Anterior cingulate cortex (tissue), 58 donors: ENCODE measurements around the gene UGT1A9.
"Not testable (repeated sequence)": the region's sequence is repeated elsewhere in the genome, so short reads cannot be mapped to it uniquely, and the experiment has no call there.

ENCODE experiments used
- DNase-seq, 58 donors: peaks; one replicate each; lab custom pipeline; 2025; lab: John Stamatoyannopoulos, UW

Gene UGT1A9

DNA sequence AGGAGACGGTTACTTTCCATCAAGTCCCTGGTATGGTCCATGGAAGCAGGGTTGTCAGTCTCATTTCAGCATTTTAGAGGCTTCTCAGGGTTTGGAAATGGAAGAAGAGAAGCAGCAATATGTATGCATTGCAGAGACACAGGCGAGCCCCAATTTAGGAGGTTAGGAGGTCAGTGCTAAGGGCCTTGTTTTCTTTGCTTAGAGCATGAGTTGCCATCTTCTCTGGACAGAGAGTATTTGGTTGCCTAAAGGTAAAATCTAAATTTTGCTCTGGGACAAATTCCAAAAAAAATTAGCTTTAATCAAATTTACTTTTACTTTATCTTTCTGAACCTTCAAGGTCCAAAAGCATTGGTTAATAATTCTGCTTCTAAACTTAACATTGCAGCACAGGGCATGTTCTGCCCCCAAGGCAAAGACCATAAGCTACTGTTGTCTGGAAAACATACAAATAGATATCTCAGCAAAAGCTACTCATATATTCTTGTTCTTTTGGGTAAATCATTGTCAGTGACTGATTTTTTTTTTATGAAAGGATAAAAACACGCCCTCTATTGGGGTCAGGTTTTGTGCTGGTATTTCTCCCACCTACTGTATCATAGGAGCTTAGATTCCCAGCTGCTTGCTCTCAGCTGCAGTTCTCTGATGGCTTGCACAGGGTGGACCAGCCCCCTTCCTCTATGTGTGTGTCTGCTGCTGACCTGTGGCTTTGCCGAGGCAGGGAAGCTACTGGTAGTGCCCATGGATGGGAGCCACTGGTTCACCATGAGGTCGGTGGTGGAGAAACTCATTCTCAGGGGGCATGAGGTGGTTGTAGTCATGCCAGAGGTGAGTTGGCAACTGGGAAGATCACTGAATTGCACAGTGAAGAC, at the start of gene UGT1A9:
Gene UGT1A9, plus strand, starts transcription at position 609 of the 872 bp plus-strand sequence. Its CDS starts 37 bp downstream, at position 646.
- no peak for DNase-seq

DNA sequence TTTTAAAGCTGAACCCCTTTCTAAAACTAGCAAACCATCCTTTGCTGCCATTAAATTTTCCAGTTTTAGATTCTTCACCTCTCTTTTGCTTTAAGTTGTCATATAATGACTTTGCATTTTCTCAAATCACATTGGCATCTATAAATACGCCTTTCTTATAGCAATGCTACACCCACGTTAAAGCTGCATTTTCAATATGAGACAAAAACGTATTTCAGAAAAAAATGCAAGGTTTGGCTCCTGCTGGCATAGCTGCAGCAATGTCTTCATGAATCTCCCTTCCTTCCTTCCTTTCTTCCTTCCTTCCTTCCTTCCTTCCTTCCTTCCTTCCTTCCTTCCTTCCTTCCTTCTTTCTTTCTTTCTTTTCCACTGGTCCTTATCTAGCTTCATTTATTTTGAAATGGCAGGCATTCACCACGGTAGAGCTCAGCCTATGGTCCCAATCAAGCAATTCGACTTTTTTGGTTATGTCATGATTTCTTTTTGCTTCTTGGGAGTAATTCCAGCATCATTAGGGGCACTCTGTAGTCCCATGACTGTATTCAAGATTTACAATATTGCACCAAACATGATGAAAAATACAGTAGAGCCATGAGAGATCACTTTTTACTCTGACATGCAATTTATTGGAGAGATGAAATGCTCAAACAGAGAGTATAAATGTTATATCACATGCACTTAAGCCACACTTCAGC, 44.2 kb upstream of the UGT1A9 start:
- no peak for DNase-seq

DNA sequence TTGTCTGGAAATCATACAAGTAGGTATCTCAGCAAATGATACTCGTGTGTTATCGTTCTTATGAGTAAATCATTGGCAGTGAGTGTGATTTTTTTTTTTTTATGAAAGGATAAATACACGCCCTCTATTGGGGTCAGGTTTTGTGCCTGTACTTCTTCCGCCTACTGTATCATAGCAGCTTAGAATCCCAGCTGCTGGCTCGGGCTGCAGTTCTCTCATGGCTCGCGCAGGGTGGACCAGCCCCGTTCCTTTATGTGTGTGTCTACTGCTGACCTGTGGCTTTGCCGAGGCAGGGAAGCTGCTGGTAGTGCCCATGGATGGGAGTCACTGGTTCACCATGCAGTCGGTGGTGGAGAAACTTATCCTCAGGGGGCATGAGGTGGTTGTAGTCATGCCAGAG, 35.4 kb upstream of the UGT1A9 start, which contains the start of gene UGT1A10:
Gene UGT1A10, plus strand, starts transcription at position 143 of the 400 bp plus-strand sequence. Its CDS starts 75 bp downstream, at position 218.
- DNase-seq = not testable (repeated sequence)

DNA sequence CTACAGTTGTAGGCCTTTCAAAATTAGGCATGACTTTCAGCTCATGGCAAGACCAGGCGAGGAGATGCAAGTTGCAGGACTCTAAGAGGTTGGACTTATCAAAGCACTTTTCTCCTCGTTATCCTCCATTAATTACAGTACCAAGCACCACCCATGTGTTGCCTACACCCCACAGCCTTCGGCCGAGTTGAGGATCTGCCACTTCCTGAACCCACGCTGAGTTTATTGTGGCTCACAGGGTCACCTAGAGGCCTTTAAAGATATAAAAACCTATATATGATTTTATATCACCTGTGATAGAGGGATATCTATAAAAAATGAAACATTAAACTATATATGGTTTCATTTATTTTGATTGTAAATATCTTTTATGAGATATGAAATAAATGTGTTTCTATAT, 32.9 kb upstream of the UGT1A9 start:
- no peak for DNase-seq

DNA sequence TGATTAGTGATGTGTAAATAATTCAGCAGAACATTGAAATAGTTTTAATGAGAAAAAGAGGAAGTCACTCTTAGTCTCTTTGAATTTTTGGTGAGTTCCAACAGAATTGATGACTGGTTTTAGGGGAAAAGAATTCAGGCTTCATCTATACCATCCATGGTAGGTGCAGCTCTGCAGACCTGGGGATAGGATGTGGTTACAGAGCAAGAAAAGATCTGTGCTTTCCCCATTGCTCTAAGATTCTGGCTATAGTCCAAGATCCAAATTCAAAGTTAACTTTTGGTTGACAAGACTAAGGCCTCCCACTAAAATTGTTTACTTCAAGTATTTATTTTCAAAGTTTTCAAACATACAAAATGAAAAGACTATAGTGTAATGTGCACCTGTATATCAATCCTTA, 31.8 kb upstream of the UGT1A9 start:
- DNase-seq = no peak

DNA sequence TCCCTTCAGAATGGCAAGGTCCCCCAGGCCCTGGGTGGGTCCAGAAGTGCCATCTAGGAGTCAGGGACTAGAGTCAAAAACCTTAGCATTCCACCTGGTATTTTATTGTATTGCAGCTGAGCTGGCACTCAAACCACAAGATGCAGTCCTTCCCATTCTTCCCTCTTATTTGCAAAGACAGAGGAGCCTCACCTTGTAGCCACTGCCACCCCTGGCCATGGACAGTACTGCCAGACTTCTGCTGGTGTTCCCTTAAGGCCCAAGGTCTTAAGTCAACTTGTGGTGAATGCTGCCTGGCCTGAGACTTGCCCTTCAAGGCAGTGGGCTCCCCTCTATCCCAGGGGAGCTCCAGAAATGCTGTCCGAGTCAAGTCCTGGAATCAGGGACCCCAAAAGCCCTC, 28.6 kb upstream of the UGT1A9 start:
- DNase-seq = no peak

DNA sequence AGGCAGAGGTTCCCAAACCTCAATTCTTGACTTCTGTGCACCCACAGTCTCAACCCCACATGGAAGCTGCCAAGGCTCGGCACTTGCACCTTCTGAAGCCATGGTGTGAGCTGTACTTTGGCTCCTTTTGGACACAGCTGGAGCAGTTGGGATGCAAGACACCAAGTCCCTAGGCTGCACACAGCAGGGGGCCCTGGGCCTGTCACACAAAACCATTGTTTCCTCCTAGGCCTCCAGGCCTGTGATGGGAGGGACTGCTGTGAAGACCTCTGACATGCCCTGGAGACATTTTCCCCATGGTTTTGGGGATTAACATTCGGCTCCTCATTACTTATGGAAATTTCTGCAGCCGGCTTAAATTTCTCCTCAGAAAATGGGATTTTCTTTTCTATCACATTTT, 25.7 kb upstream of the UGT1A9 start:
- DNase-seq = not testable (repeated sequence)

DNA sequence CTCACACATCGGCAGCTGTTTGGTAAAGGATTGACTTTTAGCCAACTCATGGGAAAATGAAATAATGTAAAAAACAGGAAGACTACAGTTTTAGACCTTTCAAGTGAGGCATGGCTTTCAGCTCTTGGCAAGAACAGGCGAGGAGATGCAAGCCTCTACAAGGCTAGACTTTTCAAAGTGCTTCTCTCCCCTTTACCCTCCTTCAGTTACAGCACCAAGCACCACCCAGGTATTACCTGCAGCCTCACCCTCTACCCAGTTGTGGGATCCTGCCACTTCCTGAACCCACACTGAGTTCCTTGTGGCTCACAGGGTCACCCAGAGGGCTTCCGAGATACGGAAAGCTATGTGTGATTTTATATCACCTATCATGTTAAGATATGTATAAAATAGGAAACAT, 20.7 kb upstream of the UGT1A9 start:
- DNase-seq = no peak

DNA sequence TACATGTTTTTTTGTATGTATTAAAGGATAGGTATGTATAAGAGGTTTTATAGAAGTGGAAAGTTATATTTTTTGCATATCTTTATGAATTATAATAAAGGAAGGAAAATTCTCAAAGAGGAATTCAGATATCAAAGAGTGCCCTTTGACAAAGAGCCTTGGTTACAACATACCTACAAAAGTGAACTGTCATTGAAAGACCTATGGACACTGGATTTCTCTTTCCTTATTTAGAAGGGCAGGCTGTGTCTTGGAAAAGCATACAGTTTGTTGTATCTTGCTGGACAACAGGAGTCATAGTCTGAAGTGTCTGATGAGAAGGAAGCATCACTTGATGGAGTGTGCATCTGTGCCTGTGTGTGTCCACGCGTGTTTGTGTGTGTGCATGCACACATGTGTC, 20.3 kb upstream of the UGT1A9 start:
- no peak for DNase-seq

DNA sequence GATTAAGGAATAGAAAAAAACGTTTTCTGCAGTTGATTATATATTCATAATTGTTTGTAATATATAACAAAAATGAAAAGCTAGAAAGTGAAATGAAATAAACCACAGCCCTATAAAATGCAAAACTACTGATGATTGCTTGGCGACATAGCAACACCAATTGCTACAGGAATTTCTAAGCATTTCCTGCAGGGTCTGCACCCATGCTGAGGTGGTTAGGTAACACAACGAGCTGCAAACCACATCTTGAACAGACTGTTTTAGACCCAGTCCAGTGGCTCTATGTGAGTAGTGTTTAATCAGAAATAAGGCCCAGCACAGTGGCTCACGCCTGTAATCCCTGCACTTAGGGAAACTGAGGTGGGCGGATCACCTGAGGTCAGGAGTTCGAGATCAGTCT, 17.2 kb upstream of the UGT1A9 start:
- no peak for DNase-seq

DNA sequence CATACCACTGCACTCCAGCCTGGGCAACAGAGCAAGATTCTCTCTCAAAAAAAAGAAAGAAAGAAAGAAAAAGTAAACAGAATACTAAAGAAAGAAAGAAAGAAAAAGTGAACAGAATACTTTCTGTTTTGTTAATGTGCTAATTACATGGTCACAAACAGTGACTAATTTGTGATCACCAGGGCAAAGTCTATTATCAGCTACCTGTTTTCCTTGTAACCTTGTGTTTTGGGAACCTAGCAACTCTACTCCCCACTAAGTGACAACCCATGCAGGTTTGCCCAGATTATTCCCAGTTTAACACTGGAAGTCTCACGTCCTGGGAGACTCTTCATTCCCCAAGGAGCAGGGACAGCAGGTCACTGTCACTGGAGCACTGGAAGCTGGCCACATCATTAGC, 16.7 kb upstream of the UGT1A9 start:
- DNase-seq = no peak

DNA sequence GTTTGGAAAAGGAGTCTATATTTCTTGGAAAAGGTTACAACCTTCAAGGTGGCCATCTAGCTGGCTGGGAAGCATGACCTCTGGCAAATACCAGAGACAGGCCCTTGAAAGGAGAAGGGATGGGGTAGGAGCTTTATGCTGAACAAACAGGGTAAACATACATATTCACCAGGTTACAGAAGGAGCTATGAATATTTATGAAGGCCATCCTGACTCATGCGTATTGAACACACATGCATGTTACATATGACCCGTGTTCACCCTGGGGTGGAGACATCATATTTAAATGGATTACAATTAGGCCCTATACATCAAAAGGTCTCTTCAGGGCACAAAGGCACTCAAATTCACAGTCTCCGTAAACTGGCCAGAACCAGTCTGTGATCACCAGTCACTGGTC, 15.8 kb upstream of the UGT1A9 start:
- not testable (repeated sequence) for DNase-seq

DNA sequence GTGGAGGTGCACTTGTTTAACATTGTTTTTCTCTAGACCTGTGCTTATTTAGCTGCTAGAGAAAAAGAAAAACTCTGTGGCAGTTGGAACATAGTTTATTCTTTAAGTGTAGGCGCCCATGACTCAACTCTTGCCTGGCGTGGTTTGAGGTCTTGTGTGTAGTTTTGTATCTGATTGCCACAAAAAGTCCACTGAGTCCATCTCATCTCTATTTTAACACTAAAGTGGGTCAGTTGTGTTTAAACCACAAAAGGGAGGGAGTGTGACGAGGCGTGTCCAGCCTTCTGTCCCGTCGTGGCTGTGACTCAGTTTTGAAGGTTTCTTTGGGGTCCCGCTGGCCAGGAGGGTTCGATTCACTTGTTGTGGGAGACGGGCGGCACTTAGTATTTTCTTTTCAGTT, 15.3 kb upstream of the UGT1A9 start:
- no peak for DNase-seq

DNA sequence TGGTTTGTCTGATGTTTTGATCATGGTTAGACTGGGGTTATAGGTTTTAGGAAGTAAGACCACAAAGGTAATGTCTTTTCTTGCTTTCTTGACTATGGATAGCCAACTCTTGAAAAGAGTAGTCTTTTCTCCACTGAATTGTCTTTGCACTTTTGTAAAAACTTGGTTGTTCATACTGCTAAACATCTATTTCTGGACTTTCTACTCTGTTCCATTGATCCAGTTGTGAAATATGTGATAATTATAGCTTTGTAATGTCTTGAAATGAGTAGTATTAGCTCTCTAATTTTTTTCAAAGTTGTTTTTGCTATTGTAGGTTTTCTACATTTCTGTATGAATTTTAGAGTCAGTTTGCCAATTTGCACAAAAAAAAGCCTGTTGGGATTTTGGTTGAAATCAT, 13.1 kb upstream of the UGT1A9 start:
- DNase-seq = no peak

DNA sequence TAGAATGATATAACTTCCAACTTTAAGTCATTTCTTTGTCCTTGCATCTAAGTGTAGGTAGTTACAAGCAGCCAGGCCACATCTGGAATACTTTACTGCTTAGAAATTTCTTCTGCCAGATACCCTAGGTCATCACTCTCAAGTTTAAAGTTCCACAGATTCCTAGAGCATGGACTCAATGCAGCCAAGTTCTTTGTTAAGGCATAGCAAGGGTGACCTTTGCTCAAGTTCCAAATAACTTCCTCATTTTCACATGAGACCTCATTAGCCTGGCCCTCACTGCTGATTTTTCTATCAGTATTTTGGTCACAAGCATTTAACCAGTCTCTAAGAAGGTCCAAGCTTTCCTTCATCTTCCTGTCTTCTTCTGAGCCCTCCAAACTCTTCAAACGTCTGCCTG, 7.8 kb upstream of the UGT1A9 start:
- no peak for DNase-seq

DNA sequence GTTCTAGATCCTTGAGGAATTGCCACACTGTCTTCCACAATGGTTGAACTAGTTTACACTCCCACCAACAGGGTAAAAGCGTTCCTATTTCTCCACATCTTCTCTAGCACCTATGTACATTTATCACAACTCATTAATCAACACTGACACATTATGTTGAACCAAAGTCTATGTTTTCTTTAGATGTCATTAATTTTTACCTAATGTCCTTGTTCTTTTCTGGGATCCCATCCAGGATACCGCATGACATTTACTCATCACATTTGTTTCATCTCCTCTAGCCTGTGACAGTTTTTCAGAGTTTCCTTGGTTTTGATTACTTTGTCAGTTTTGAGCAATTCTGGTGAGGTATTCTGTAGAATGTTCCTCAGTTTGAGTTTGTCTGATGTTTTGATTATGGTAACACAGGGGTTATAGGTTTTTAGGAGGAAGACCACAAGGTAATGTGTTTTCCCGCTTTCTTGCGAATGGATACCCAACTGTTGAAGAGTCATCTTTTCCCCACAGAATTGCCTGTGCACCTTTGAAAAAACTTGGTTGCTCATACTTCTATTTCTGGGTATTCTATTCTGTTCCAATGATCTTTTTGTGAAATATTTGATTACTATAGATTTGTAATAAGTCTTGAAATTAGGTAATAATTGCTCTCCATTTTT, 3.0 kb upstream of the UGT1A9 start:
- DNase-seq = no peak

DNA sequence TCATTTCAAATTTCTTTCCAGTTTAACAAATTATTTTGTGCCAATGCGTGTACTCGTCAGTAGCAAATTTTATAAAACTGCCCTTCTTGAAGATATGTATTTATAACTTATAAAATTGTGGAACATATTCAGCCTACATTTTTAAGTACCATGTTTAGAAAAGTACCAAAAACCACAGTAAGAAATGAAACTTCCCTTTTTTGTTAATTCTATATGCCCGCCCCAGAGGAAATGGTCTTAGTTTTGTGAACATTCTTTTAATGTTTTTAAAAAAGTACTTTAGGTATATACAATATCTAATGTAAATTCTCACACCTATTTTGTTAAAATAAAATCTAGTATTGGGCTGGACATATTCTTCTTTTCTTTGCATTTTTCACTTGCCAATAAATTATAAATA, 1.2 kb downstream of the UGT1A9 start:
- DNase-seq = no peak

DNA sequence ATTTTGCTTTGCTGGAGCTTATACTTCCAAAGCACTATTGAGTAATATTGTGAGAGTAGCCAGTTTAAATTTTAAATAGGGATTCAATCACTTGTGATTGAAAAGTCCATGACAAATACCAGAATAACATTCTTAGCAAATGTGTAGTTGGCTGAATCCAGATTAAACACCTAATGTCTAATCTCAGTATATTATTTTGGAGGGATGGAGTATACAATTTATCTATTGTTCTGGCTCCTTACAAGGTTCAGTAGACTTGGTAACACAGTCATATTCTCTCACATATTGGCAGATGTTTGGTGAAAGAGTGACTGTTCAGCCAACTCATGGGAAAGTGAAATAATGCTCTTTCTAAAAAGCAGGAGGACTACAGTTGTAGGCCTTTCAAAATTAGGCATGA, 2.2 kb downstream of the UGT1A9 start:
- no peak for DNase-seq

DNA sequence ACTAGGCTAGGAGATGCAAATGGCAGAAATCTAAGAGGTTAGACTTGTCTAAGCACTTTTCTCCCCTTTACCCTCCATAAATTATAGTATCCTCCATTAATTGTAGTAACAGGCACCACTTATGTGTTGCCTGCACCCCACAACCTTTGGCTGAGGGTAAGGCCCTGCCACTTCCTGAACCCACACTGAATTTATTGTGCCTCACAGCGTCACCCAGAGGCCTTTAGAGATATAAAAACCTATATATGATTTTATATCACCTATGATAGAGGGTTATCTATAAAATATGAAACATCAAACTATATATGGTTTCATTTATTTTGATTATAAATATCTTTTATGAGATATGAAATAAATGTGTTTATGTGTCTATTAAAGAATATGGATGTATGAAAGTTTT, 2.6 kb downstream of the UGT1A9 start:
- no peak for DNase-seq

DNA sequence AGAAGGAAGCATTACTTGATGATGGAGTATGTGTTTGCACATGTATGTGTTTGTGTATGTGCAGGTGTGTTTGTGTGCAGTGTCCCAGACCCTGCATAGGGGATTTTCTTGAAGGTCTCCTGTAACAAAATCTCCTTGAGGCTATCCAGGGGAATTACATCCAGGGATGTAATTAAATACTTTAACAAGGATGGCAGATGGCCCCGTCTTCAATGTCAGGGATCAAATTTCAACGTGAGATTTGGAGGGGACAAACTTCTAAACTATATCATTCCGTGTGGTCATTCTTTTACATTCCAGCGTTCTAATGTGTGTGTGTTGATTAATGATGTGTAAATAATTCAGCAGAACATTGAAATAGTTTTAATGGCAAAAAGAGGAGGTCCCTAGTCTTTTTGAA, 3.3 kb downstream of the UGT1A9 start:
- DNase-seq = no peak

DNA sequence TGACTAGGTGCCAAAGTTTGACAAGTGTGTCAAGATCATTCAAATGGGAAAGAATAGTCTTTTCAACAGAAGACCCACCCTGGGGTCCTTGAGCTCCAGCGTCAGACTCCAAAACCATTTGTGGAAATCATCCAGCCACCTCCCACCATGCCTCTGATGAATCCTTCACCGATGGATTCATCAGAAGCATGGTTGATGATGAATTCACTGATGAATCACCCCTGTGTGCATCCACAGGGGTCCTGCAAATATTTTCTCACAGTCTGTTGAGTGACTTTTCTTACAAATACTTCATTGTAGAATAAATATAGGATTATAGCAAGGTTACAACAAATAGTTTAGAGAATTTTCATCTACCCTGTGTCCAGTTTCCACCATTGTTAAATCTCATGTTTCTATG, 4.3 kb downstream of the UGT1A9 start:
- no peak for DNase-seq
